NCI-H1417 treated with DMSO at 0.1 percent for 48 hours (cell line): ENCODE results near the gene RFFL.

Source experiments
- DNase-seq: peaks from one replicate; lab custom pipeline; 2025; lab: John Stamatoyannopoulos, UW

Gene RFFL

GRCh38 chr17:35080536-35080935, 17.0 kb upstream of the RFFL start:
- no peak for DNase-seq

- no peak for DNase-seq
Observed at GRCh38 chr17:35079547-35080423, 16.3 kb upstream of the RFFL start.

- DNase-seq, result no peak
Observed at GRCh38 chr17:35076874-35077273, 13.4 kb upstream of the RFFL start.

- DNase-seq, result no peak
Observed at GRCh38 chr17:35074711-35075707, 11.5 kb upstream of the RFFL start.

GRCh38 chr17:35073991-35074627, 10.6 kb upstream of the RFFL start:
- DNase-seq, result no peak

GRCh38 chr17:35073183-35073790, 9.8 kb upstream of the RFFL start:
- no peak for DNase-seq

GRCh38 chr17:35069311-35069710, 5.8 kb upstream of the RFFL start:
- DNase-seq, result no peak

GRCh38 chr17:35068249-35068648, 4.7 kb upstream of the RFFL start:
- DNase-seq, result no peak

- no peak for DNase-seq
Observed at GRCh38 chr17:35065880-35066279, 2.4 kb upstream of the RFFL start.

GRCh38 chr17:35064516-35065215, 1.2 kb upstream of the RFFL start:
- DNase-seq, result no peak

GRCh38 chr17:35062308-35062707, 1.2 kb downstream of the RFFL start:
- no peak for DNase-seq

- DNase-seq, result no peak
Observed at GRCh38 chr17:35057332-35057915, 6.1 kb downstream of the RFFL start.

- no peak for DNase-seq
Observed at GRCh38 chr17:35056013-35056412, 7.5 kb downstream of the RFFL start.

- DNase-seq, result no peak
Observed at GRCh38 chr17:35053204-35053603, 10.3 kb downstream of the RFFL start.

- DNase-seq, result no peak
Observed at GRCh38 chr17:35052780-35053179, 10.7 kb downstream of the RFFL start.

GRCh38 chr17:35052241-35052610, 11.3 kb downstream of the RFFL start:
- no peak for DNase-seq

GRCh38 chr17:35051579-35052240, 11.8 kb downstream of the RFFL start:
- DNase-seq, result no peak

GRCh38 chr17:35051183-35051578, 12.3 kb downstream of the RFFL start:
- no peak for DNase-seq

- no peak for DNase-seq
Observed at GRCh38 chr17:35050170-35050569, 13.3 kb downstream of the RFFL start.

GRCh38 chr17:35048685-35049379, 14.7 kb downstream of the RFFL start:
- no peak for DNase-seq
